ENCODE data around the gene TMEM184A.
"Not testable (repeated sequence)": the region's sequence is repeated elsewhere in the genome, so short reads cannot be mapped to it uniquely, and the experiment has no call there.

TMEM184A gene

GRCh38 chr7:1529383-1530116, 26.5 kb downstream of the TMEM184A start:
- Histone ChIP-seq H3K4me1 (ENCODE audit: control insufficient read depth, insufficient read depth, low read length) (peaks cover 22% of the 10 kb centered on the region), H3K9ac (ENCODE audit: low read depth, low read length) (no peak overlapping the region), H3K36me3 (ENCODE audit: control insufficient read depth, insufficient read depth, low read length) (no peaks in the 10 kb centered on the region), H3K27me3 (ENCODE audit: control insufficient read depth, insufficient read depth, low read length) (no peaks in the 10 kb centered on the region), H3K4me3 (ENCODE audit: low read depth, low read length) (no peak overlapping the region), H3K9me3 (ENCODE audit: control insufficient read depth, insufficient read depth, low read length) (no peaks in the 10 kb centered on the region), H3K27ac (ENCODE audit: low read depth, low read length) (no peak overlapping the region)

- Histone ChIP-seq H3K27me3 (ENCODE audit: control insufficient read depth, insufficient read depth, low read length) (no peaks in the 10 kb centered on the region), H3K4me3 (ENCODE audit: low read depth, low read length) (no peak overlapping the region), H3K4me1 (ENCODE audit: control insufficient read depth, insufficient read depth, low read length) (0 out of 2 replicates have a peak, but pooled peaks cover 2% of the 10 kb centered on the region), H3K9ac (ENCODE audit: low read depth, low read length) (no peak overlapping the region), H3K36me3 (ENCODE audit: control insufficient read depth, insufficient read depth, low read length) (no peaks in the 10 kb centered on the region), H3K9me3 (ENCODE audit: control insufficient read depth, insufficient read depth, low read length) (no peaks in the 10 kb centered on the region), H3K27ac (ENCODE audit: low read depth, low read length) (no peak overlapping the region)
These were observed 29.7 kb downstream of the TMEM184A start for GRCh38 chr7:1526271-1526754.

- Histone ChIP-seq H3K27ac (ENCODE audit: low read depth, low read length) (no peak overlapping the region), H3K4me1 (ENCODE audit: control insufficient read depth, insufficient read depth, low read length) (0 out of 2 replicates have a peak, but pooled peaks cover 2% of the 10 kb centered on the region), H3K9ac (ENCODE audit: low read depth, low read length) (no peak overlapping the region), H3K27me3 (ENCODE audit: control insufficient read depth, insufficient read depth, low read length) (no peaks in the 10 kb centered on the region), H3K9me3 (ENCODE audit: control insufficient read depth, insufficient read depth, low read length) (no peaks in the 10 kb centered on the region), H3K36me3 (ENCODE audit: control insufficient read depth, insufficient read depth, low read length) (no peaks in the 10 kb centered on the region), H3K4me3 (ENCODE audit: low read depth, low read length) (no peak overlapping the region)
These were observed 30.6 kb downstream of the TMEM184A start for GRCh38 chr7:1525409-1525808.

GRCh38 chr7:1523844-1524243, 32.2 kb downstream of the TMEM184A start:
- no peaks in the 10 kb centered on the region for H3K36me3 ChIP-seq (ENCODE audit: control insufficient read depth, insufficient read depth, low read length)
- H3K9me3 ChIP-seq (ENCODE audit: control insufficient read depth, insufficient read depth, low read length) = no peaks in the 10 kb centered on the region
- H3K4me1 ChIP-seq (ENCODE audit: control insufficient read depth, insufficient read depth, low read length) = 0 out of 2 replicates have a peak, but pooled peaks cover 2% of the 10 kb centered on the region
- no peak overlapping the region for H3K4me3 ChIP-seq (ENCODE audit: low read depth, low read length)
- no peak overlapping the region for H3K9ac ChIP-seq (ENCODE audit: low read depth, low read length)
- no peaks in the 10 kb centered on the region for H3K27me3 ChIP-seq (ENCODE audit: control insufficient read depth, insufficient read depth, low read length)
- no peak overlapping the region for H3K27ac ChIP-seq (ENCODE audit: low read depth, low read length)

- Histone ChIP-seq H3K9me3 (ENCODE audit: control insufficient read depth, insufficient read depth, low read length) (no peaks in the 10 kb centered on the region), H3K4me1 (ENCODE audit: control insufficient read depth, insufficient read depth, low read length) (0 out of 2 replicates have a peak, but pooled peaks cover 2% of the 10 kb centered on the region), H3K27me3 (ENCODE audit: control insufficient read depth, insufficient read depth, low read length) (no peaks in the 10 kb centered on the region)
These were observed 32.8 kb downstream of the TMEM184A start for GRCh38 chr7:1523208-1523607.

GRCh38 chr7:1521456-1521855, 34.5 kb downstream of the TMEM184A start:
- Histone ChIP-seq H3K36me3 (ENCODE audit: control insufficient read depth, insufficient read depth, low read length) (no peaks in the 10 kb centered on the region), H3K4me3 (ENCODE audit: low read depth, low read length) (no peak overlapping the region), H3K4me1 (ENCODE audit: control insufficient read depth, insufficient read depth, low read length) (no peaks in the 10 kb centered on the region), H3K27ac (ENCODE audit: low read depth, low read length) (no peak overlapping the region), H3K27me3 (ENCODE audit: control insufficient read depth, insufficient read depth, low read length) (no peaks in the 10 kb centered on the region), H3K9me3 (ENCODE audit: control insufficient read depth, insufficient read depth, low read length) (no peaks in the 10 kb centered on the region), H3K9ac (ENCODE audit: low read depth, low read length) (no peak overlapping the region)

More at GRCh38 chr7:1523208-1523607, 32.8 kb downstream of the TMEM184A start:
- Histone ChIP-seq H3K9ac (ENCODE audit: low read depth, low read length) (no peak overlapping the region), H3K27ac (ENCODE audit: low read depth, low read length) (no peak overlapping the region), H3K36me3 (ENCODE audit: control insufficient read depth, insufficient read depth, low read length) (no peaks in the 10 kb centered on the region), H3K4me3 (ENCODE audit: low read depth, low read length) (no peak overlapping the region)

- H3K9me3 ChIP-seq (ENCODE audit: control insufficient read depth, insufficient read depth, low read length) = no peaks in the 10 kb centered on the region
- H3K9ac ChIP-seq (ENCODE audit: low read depth, low read length) = no peak overlapping the region
- H3K4me3 ChIP-seq (ENCODE audit: low read depth, low read length) = no peak overlapping the region
- H3K27ac ChIP-seq (ENCODE audit: low read depth, low read length) = peak overlapping the region; percentile 35
- no peaks in the 10 kb centered on the region for H3K27me3 ChIP-seq (ENCODE audit: control insufficient read depth, insufficient read depth, low read length)
- H3K4me1 ChIP-seq (ENCODE audit: control insufficient read depth, insufficient read depth, low read length) = no peaks in the 10 kb centered on the region
- H3K36me3 ChIP-seq (ENCODE audit: control insufficient read depth, insufficient read depth, low read length) = no peaks in the 10 kb centered on the region
These were observed 35.3 kb downstream of the TMEM184A start for GRCh38 chr7:1520539-1521234.

GRCh38 chr7:1519322-1519922, 36.6 kb downstream of the TMEM184A start:
- not testable (repeated sequence) for H3K27ac ChIP-seq (ENCODE audit: low read depth, low read length); H3K9me3 ChIP-seq (ENCODE audit: control insufficient read depth, insufficient read depth, low read length); H3K9ac ChIP-seq (ENCODE audit: low read depth, low read length); H3K27me3 ChIP-seq (ENCODE audit: control insufficient read depth, insufficient read depth, low read length); H3K4me3 ChIP-seq (ENCODE audit: low read depth, low read length); H3K4me1 ChIP-seq (ENCODE audit: control insufficient read depth, insufficient read depth, low read length); H3K36me3 ChIP-seq (ENCODE audit: control insufficient read depth, insufficient read depth, low read length)

DNA sequence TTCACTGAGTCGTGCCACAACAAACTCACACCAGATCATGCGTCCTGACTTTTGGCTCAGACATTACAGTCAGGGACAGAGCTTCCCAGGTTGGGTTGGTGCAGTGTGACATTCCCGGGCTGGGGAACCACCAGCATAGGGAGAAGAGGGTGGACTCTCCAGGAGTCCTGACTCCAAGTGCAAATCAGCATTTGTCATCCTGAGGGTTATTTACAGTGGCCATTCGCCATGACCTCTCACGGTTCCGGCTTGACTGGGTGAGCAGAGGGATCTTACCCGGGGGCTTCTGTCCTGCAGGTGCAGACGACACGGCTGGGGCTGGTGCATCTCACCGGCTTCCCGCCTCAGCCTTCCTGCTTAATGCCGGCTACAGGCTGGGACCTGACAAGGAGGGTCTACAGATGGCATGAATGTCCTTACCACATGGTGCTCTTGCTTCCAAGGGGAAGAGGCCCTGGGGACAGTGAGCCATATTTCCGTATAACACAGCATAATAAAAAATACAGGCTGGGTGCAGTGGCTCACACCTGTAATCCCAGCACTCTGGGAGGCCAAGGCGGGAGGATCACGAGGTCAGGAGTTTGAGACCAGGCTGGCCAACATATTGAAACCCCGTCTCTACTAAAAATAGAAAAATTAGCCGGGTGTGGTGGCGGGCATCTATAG, 39.3 kb downstream of the TMEM184A start:
- Histone ChIP-seq H3K36me3 (ENCODE audit: control insufficient read depth, insufficient read depth, low read length) (no peaks in the 10 kb centered on the region), H3K27me3 (ENCODE audit: control insufficient read depth, insufficient read depth, low read length) (no peaks in the 10 kb centered on the region), H3K27ac (ENCODE audit: low read depth, low read length) (no peak overlapping the region), H3K4me1 (ENCODE audit: control insufficient read depth, insufficient read depth, low read length) (no peaks in the 10 kb centered on the region), H3K9ac (ENCODE audit: low read depth, low read length) (no peak overlapping the region), H3K4me3 (ENCODE audit: low read depth, low read length) (no peak overlapping the region), H3K9me3 (ENCODE audit: control insufficient read depth, insufficient read depth, low read length) (no peaks in the 10 kb centered on the region)

- H3K27me3 ChIP-seq (ENCODE audit: control insufficient read depth, insufficient read depth, low read length); H3K27ac ChIP-seq (ENCODE audit: low read depth, low read length); H3K9ac ChIP-seq (ENCODE audit: low read depth, low read length): not testable (repeated sequence)
These were observed 40.5 kb downstream of the TMEM184A start for GRCh38 chr7:1515509-1515967.

More at GRCh38 chr7:1515509-1515967, 40.5 kb downstream of the TMEM184A start:
- H3K9me3 ChIP-seq (ENCODE audit: control insufficient read depth, insufficient read depth, low read length); H3K36me3 ChIP-seq (ENCODE audit: control insufficient read depth, insufficient read depth, low read length); H3K4me3 ChIP-seq (ENCODE audit: low read depth, low read length); H3K4me1 ChIP-seq (ENCODE audit: control insufficient read depth, insufficient read depth, low read length): not testable (repeated sequence)

Data from HUES48 (cell line).